ENCODE measurements around the gene TEX44. TPM values are rescaled to one million over a fixed set of nuclear protein-coding genes. Genes with fewer than 3 reads are reported as not detected.
A peak's percentile ranks its signal among the peaks of the same experiment; 100 is the strongest.

Gene TEX44
- total RNA-seq, 1 experiment from 2014 or later, result not detected

DNA sequence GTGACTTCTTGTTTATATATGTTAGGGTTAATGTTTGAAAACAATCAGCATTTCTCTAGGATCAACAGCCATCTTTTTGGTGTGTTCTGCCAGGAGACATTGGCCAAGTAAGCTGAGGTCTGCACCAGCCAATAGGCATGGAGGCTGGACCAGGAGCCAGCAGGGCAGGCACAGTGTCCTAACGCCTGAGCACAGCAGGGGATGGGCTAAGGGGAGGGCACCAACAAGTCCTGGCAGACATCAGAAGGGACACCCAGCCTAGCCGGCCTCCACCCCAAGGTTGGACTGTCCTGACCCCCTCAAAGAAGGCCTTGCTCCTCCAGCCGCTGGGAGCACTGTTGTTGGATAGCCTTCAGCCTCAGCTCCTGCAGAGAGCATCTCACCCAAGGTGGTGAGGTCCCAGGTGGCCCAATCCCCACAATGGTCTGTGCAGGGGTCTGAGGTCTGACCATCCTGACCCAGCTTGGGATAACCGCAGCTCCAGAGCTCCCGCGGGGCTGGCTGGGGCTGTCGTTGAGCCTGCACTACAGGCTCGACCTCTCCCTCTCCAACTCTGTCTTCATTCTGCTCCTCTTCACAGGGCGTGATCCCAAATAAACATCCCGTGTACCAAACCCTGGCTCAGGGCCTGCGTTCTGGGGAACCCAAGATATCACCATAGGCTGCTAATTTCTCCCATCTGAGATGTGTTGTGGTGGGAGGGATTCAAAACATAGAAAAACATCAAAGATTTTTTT is 8.1 kb downstream of the TEX44 start:
- Histone ChIP-seq H3K9me2 (ENCODE audit: insufficient read depth) (no peaks in the 10 kb centered on the region), H3K36me3 (ENCODE audit: control insufficient read depth in 1 of 2, insufficient read depth in 2 of 2, low read length in 2 of 2) (no peaks in the 10 kb centered on the region), H2AFZ (ENCODE audit: low read depth, low read length, poor library complexity, severe bottlenecking) (no peak overlapping the region), H3K27me3 (ENCODE audit: insufficient read depth, low read length) (no peaks in the 10 kb centered on the region), H3K4me2 (ENCODE audit: low read length) (0 out of 2 replicates have a peak overlapping the region, but pooled peaks have one; percentile 22), H3K79me2 (ENCODE audit: insufficient read depth, low read length) (no peaks in the 10 kb centered on the region), H3K4me1 (ENCODE audit: control insufficient read depth in 1 of 2, insufficient read depth in 2 of 2, low read length in 2 of 2) (peaks cover 25 to 40% of the 10 kb centered on the region in 2 experiments), H3K4me3 (replicated peaks in 1 of 2; ENCODE audit: low read depth in 1 of 2, low read length in 2 of 2) (no peak overlapping the region), H3K9ac (ENCODE audit: low read length) (no peak overlapping the region), H4K20me1 (ENCODE audit: insufficient read depth) (no peaks in the 10 kb centered on the region), H3K9me3 (ENCODE audit: control insufficient read depth in 1 of 2, insufficient read depth in 1 of 2, low read depth in 1 of 2, low read length in 2 of 2) (no peaks in the 10 kb centered on the region), H3K27ac (ENCODE audit: low read depth, low read length) (no peak overlapping the region; the same call in 1 of the 2 replicates)
- TF ChIP-seq RAD21 (IDR thresholded peaks at IDR 0.05; ENCODE audit: low read depth) (no peak), SP1 (IDR thresholded peaks at IDR 0.05; ENCODE audit: low read depth) (no peak), ELF1 (IDR thresholded peaks at IDR 0.05; ENCODE audit: borderline replicate concordance, low read depth) (no peak), CBX3 (IDR thresholded peaks at IDR 0.05; ENCODE audit: low read depth) (no peak), SRF (IDR thresholded peaks at IDR 0.05; ENCODE audit: low read depth) (no peak), ZFX (IDR thresholded peaks at IDR 0.05) (no peak), EZH2 (IDR thresholded peaks at IDR 0.05) (no peak), CEBPB (IDR thresholded peaks at IDR 0.05; ENCODE audit: low read depth) (no peak), YY1 (IDR thresholded peaks at IDR 0.05; ENCODE audit: extremely low read depth, insufficient replicate concordance, low read depth, low read length) (no peak), SIN3A (IDR thresholded peaks at IDR 0.05; ENCODE audit: low read depth) (no peak), POLR2A (IDR thresholded peaks at IDR 0.05; ENCODE audit: borderline replicate concordance, extremely low read depth, insufficient read depth, insufficient read length) (no peak), REST (IDR thresholded peaks at IDR 0.05; ENCODE audit: low read depth) (no peak)
- TF ChIP-seq, protein P1, sequence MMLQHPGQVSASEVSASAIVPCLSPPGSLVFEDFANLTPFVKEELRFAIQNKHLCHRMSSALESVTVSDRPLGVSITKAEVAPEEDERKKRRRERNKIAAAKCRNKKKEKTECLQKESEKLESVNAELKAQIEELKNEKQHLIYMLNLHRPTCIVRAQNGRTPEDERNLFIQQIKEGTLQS (IDR thresholded peaks at IDR 0.05), result no peak
- TF ChIP-seq, protein P2, sequence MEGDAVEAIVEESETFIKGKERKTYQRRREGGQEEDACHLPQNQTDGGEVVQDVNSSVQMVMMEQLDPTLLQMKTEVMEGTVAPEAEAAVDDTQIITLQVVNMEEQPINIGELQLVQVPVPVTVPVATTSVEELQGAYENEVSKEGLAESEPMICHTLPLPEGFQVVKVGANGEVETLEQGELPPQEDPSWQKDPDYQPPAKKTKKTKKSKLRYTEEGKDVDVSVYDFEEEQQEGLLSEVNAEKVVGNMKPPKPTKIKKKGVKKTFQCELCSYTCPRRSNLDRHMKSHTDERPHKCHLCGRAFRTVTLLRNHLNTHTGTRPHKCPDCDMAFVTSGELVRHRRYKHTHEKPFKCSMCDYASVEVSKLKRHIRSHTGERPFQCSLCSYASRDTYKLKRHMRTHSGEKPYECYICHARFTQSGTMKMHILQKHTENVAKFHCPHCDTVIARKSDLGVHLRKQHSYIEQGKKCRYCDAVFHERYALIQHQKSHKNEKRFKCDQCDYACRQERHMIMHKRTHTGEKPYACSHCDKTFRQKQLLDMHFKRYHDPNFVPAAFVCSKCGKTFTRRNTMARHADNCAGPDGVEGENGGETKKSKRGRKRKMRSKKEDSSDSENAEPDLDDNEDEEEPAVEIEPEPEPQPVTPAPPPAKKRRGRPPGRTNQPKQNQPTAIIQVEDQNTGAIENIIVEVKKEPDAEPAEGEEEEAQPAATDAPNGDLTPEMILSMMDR (IDR thresholded peaks at IDR 0.05 in 2 of 3, conservative IDR thresholded peaks at IDR 0.05 in 1 of 3; ENCODE audit: borderline replicate concordance in 1 of 3, insufficient read depth in 1 of 3, low read depth in 2 of 3, low read length in 2 of 3), result no peak
- TF ChIP-seq, protein P3, sequence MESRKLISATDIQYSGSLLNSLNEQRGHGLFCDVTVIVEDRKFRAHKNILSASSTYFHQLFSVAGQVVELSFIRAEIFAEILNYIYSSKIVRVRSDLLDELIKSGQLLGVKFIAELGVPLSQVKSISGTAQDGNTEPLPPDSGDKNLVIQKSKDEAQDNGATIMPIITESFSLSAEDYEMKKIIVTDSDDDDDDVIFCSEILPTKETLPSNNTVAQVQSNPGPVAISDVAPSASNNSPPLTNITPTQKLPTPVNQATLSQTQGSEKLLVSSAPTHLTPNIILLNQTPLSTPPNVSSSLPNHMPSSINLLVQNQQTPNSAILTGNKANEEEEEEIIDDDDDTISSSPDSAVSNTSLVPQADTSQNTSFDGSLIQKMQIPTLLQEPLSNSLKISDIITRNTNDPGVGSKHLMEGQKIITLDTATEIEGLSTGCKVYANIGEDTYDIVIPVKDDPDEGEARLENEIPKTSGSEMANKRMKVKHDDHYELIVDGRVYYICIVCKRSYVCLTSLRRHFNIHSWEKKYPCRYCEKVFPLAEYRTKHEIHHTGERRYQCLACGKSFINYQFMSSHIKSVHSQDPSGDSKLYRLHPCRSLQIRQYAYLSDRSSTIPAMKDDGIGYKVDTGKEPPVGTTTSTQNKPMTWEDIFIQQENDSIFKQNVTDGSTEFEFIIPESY (IDR thresholded peaks at IDR 0.05; ENCODE audit: extremely low read depth, insufficient replicate concordance, low read length), result no peak
- TF ChIP-seq, protein P4, sequence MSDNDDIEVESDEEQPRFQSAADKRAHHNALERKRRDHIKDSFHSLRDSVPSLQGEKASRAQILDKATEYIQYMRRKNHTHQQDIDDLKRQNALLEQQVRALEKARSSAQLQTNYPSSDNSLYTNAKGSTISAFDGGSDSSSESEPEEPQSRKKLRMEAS (IDR thresholded peaks at IDR 0.05), result no peak
- CTCF ChIA-PET, result interaction anchor here (0.6 to 3.7 kb wide), 26 partner anchors 8 to 776 kb away, joined by 3 to 33 read pairs (median 4); partner anchors contain the start of gene TEX44
- RAD21 ChIA-PET (ENCODE audit: low non-redundant PET in 1 of 2, low total read pairs in 2 of 2, uncharacterized antibody in 2 of 2, unreplicated experiment in 2 of 2), result interaction anchor here (0.7 to 1.2 kb wide), 4 partner anchors 37 to 118 kb away, joined by 3 to 8 read pairs (median 6); no protein-coding TSS in a partner anchor
- no peak for ATAC-seq
- POLR2A ChIA-PET, result interaction anchor here (1.0 to 1.3 kb wide), 3 partner anchors 74 to 136 kb away, joined by 3 read pairs; partner anchors contain the start of gene NCL
- no peak for DNase-seq (ENCODE audit: low read depth, low spot score)
- no TSS peak for BruUV-seq (replicated peaks)
- intact Hi-C loops (cut with micrococcal nuclease), result loop anchor here (1.0 kb wide), 2 partner anchors 37 to 83 kb away; no protein-coding TSS in a partner anchor
